H1 (cell line): Measurements from ENCODE around the gene AQP2. TPM values are rescaled to one million over a fixed set of nuclear protein-coding genes. Genes with fewer than 3 reads are reported as not detected.

ENCODE experiments used
- CTCF ChIA-PET: fragments of 300-600 bp; sonication (Branson Sonifier 250); formaldehyde crosslinking; loops from one replicate; lab custom pipeline; 2021; ENCODE audit not compliant: partially characterized antibody; lab: Charles Lee
- POLR2A ChIA-PET: fragments of 300-600 bp; sonication (Branson Sonifier 250); formaldehyde crosslinking; loops from one replicate; lab custom pipeline; 2021; ENCODE audit warnings: inconsistent platforms; ENCODE audit not compliant: partially characterized antibody; lab: Charles Lee
- DNase-seq, 2 experiments: peaks; one replicate each; pipeline versions ENCODE4 v3.0.0 to v3.0.0-alpha.2; 2010 to 2022; ENCODE audit warnings: low spot score in 2 of 2, low read depth in 1 of 2, mixed read lengths in 1 of 2
- FAIRE-seq: peaks from 2 replicates; lab custom pipeline; 2011; peaks lifted over from hg19 to GRCh38; lab: Jason Lieb, UNC
- H2AFZ ChIP-seq: 2 replicates; pipeline ENCODE4 v1.8.1; 2012; ENCODE audit warnings: low read length, inconsistent platforms
- H2AK5ac ChIP-seq: 2 replicates; pipeline ENCODE4 v1.6.1; 2013; ENCODE audit warnings: low read depth, low read length
- H2BK120ac ChIP-seq: replicated peaks from 2 replicates; pipeline ENCODE3; 2013; ENCODE audit warnings: low read depth, low read length, inconsistent platforms
- H2BK12ac ChIP-seq: 2 replicates; pipeline ENCODE4 v1.6.1; 2013; ENCODE audit warnings: low read depth, low read length
- H2BK15ac ChIP-seq: 2 replicates; pipeline ENCODE4 v1.6.1; 2013; ENCODE audit warnings: low read length
- H2BK20ac ChIP-seq: 2 replicates; pipeline ENCODE4 v1.6.1; 2013; ENCODE audit warnings: low read length
- H2BK5ac ChIP-seq: 2 replicates; pipeline ENCODE4 v1.6.1; 2013; ENCODE audit warnings: low read depth, low read length
- H3K14ac ChIP-seq: 2 replicates; pipeline ENCODE4 v1.6.1; 2013; ENCODE audit warnings: inconsistent platforms; ENCODE audit not compliant: insufficient read length
- H3K18ac ChIP-seq: 2 replicates; pipeline ENCODE4 v1.6.1; 2013; ENCODE audit warnings: low read length; ENCODE audit errors: extremely low read depth
- H3K23ac ChIP-seq: 2 replicates; pipeline ENCODE4 v1.6.1; 2013; ENCODE audit warnings: inconsistent platforms; ENCODE audit not compliant: insufficient read length
- H3K23me2 ChIP-seq: 2 replicates; pipeline ENCODE4 v1.6.1; 2013; ENCODE audit warnings: low read depth, low read length
- H3K27ac ChIP-seq: 2 replicates; pipeline ENCODE4 v1.6.1; 2011; ENCODE audit warnings: low read depth, low read length, inconsistent platforms
- H3K27me3 ChIP-seq, 4 experiments: replicated peaks in 1 of 4; 1 replicate in 1 of 4; 2 replicates in 3 of 4; pipeline versions ENCODE4 v1.6.1 to v1.8.1; 2011 to 2013; ENCODE audit warnings: low read length in 3 of 4, mild to moderate bottlenecking in 3 of 4, inconsistent platforms in 2 of 4, mixed read lengths in 2 of 4, moderate library complexity in 1 of 4; ENCODE audit not compliant: control insufficient read depth in 3 of 4, insufficient read depth in 3 of 4; ENCODE audit errors: extremely low read depth in 1 of 4
- H3K36me3 ChIP-seq, 4 experiments: 2 replicates each; pipeline versions ENCODE4 v1.6.1 to v1.8.1; 2011 to 2013; ENCODE audit warnings: mild to moderate bottlenecking in 4 of 4, low read length in 3 of 4, moderate library complexity in 2 of 4, control low read depth in 1 of 4, inconsistent platforms in 1 of 4; ENCODE audit not compliant: insufficient read depth in 4 of 4, control insufficient read depth in 2 of 4
- H3K4ac ChIP-seq: replicated peaks from 2 replicates; pipeline ENCODE3; 2013; ENCODE audit warnings: low read length, low read depth, mixed read lengths, inconsistent platforms; ENCODE audit not compliant: insufficient read length
- H3K4me1 ChIP-seq, 4 experiments: replicated peaks in 1 of 4; 1 replicate in 1 of 4; 2 replicates in 3 of 4; pipeline versions ENCODE4 v1.6.1 to v1.8.1; 2011 to 2013; ENCODE audit warnings: low read length in 3 of 4, inconsistent platforms in 2 of 4, mixed read lengths in 1 of 4; ENCODE audit not compliant: insufficient read depth in 4 of 4, control insufficient read depth in 3 of 4
- H3K4me2 ChIP-seq, 2 experiments: 2 replicates each; pipeline versions ENCODE4 v1.6.1 to v1.8.1; 2011 to 2013; ENCODE audit warnings: low read depth in 2 of 2, low read length in 2 of 2, control low read depth in 1 of 2, inconsistent platforms in 1 of 2, mild to moderate bottlenecking in 1 of 2; ENCODE audit not compliant: insufficient read depth in 1 of 2
- H3K4me3 ChIP-seq, 4 experiments: fragments of 200-600, 300-600 bp in 1 of 4; sonication (generic), shearing (Covaris generic), sonication (Bioruptor Twin) in 1 of 4; 2 replicates each; pipeline versions ENCODE4 v1.5.1 to v1.8.1; 2011 to 2016; ENCODE audit warnings: low read length in 4 of 4, low read depth in 3 of 4, control low read depth in 2 of 4, inconsistent platforms in 2 of 4, mild to moderate bottlenecking in 2 of 4, mixed read lengths in 1 of 4, moderate library complexity in 1 of 4; ENCODE audit not compliant: insufficient read depth in 2 of 4; ENCODE audit errors: extremely low read depth in 1 of 4
- H3K56ac ChIP-seq: replicated peaks from 2 replicates; pipeline ENCODE3; 2013; ENCODE audit warnings: low read depth, mild to moderate bottlenecking, mixed read lengths, low read length, inconsistent platforms; ENCODE audit not compliant: insufficient read length
- H3K79me1 ChIP-seq: 2 replicates; pipeline ENCODE4 v1.6.1; 2013; ENCODE audit warnings: low read depth, low read length, control low read depth
- H3K79me2 ChIP-seq, 2 experiments: 2 replicates each; pipeline versions ENCODE4 v1.6.1 to v1.8.1; 2012 to 2013; ENCODE audit warnings: low read length in 2 of 2, mild to moderate bottlenecking in 2 of 2, inconsistent platforms in 1 of 2; ENCODE audit not compliant: insufficient read depth in 2 of 2, control insufficient read depth in 1 of 2
- H3K9ac ChIP-seq, 4 experiments: replicated peaks in 1 of 4; 1 replicate in 1 of 4; 2 replicates in 3 of 4; pipeline versions ENCODE4 v1.6.1 to v1.8.1; 2011 to 2013; ENCODE audit warnings: low read depth in 3 of 4, low read length in 3 of 4, control low read depth in 2 of 4, mild to moderate bottlenecking in 2 of 4, moderate library complexity in 2 of 4, inconsistent platforms in 1 of 4; ENCODE audit errors: extremely low read depth in 1 of 4
- H3K9me3 ChIP-seq, 2 experiments: 2 replicates each; pipeline versions ENCODE4 v1.6.1 to v1.8.1; 2012 to 2013; ENCODE audit warnings: mild to moderate bottlenecking in 2 of 2, moderate library complexity in 2 of 2, control low read depth in 1 of 2, inconsistent platforms in 1 of 2, low read depth in 1 of 2, low read length in 1 of 2, mixed read lengths in 1 of 2; ENCODE audit not compliant: insufficient read depth in 2 of 2
- H4K20me1 ChIP-seq, 2 experiments: replicated peaks in 1 of 2; 2 replicates each; pipeline versions ENCODE3 to v1.8.1; 2011 to 2013; ENCODE audit warnings: inconsistent platforms in 2 of 2, low read length in 2 of 2, mild to moderate bottlenecking in 1 of 2; ENCODE audit not compliant: insufficient read depth in 2 of 2, control insufficient read depth in 1 of 2
- H4K5ac ChIP-seq: 2 replicates; pipeline ENCODE4 v1.6.1; 2013; ENCODE audit warnings: low read length, low read depth, mixed read lengths, inconsistent platforms; ENCODE audit not compliant: insufficient read length
- H4K8ac ChIP-seq: 2 replicates; pipeline ENCODE4 v1.8.0; 2013; ENCODE audit warnings: mild to moderate bottlenecking, moderate library complexity, low read length, inconsistent platforms; ENCODE audit not compliant: insufficient read depth; ENCODE audit errors: extremely low read depth
- H4K91ac ChIP-seq: replicated peaks from 2 replicates; pipeline ENCODE3; 2013; ENCODE audit warnings: low read length, mixed read lengths, inconsistent platforms; ENCODE audit not compliant: insufficient read length
- BACH1 ChIP-seq: IDR thresholded peaks from 2 replicates; pipeline ENCODE4 v1.6.1; 2012; ENCODE audit warnings: low read length, improper control_type of control experiment
- BRCA1 ChIP-seq: IDR thresholded peaks from 2 replicates; pipeline ENCODE4 v1.6.1; 2012; ENCODE audit warnings: low read depth, low read length, improper control_type of control experiment
- CBX5 ChIP-seq: fragments of 300-800, 300-1000 bp; sonication (generic); IDR thresholded peaks from 2 replicates; pipeline ENCODE4 v1.7.1; 2016; ENCODE audit warnings: antibody characterized with exemption, low read length, low read depth
- CBX8 ChIP-seq: fragments of 300-800, 300-1000 bp; sonication (generic); IDR thresholded peaks from 2 replicates; pipeline ENCODE4 v1.7.1; 2016; ENCODE audit warnings: low read depth, low read length, borderline replicate concordance
- CREB1 ChIP-seq: IDR thresholded peaks from 2 replicates; pipeline ENCODE4 v1.6.1; 2012; ENCODE audit warnings: inconsistent platforms
- CTBP2 ChIP-seq: IDR thresholded peaks from 2 replicates; pipeline ENCODE4 v1.7.0; 2011; ENCODE audit warnings: borderline replicate concordance, mild to moderate bottlenecking, moderate library complexity, mixed read lengths, low read length; ENCODE audit not compliant: insufficient read depth, insufficient read length
- EGR1 ChIP-seq: IDR thresholded peaks from 2 replicates; pipeline ENCODE4 v1.6.1; 2011; ENCODE audit warnings: low read depth, low read length, borderline replicate concordance
- JUND ChIP-seq: IDR thresholded peaks from 2 replicates; pipeline ENCODE4 v1.6.1; 2011; ENCODE audit warnings: mild to moderate bottlenecking, improper control_type of control experiment, low read length
- NRF1 ChIP-seq: IDR thresholded peaks from 2 replicates; pipeline ENCODE4 v1.6.1; 2011; ENCODE audit warnings: mild to moderate bottlenecking, low read depth, low read length, improper control_type of control experiment
- PHF8 ChIP-seq: fragments of 200-600 bp; sonication (generic); conservative IDR thresholded peaks from 2 replicates; pipeline ENCODE4 v1.7.1; 2012; ENCODE audit warnings: low read depth, mild to moderate bottlenecking, inconsistent platforms, low read length, moderate library complexity
- POLR2A ChIP-seq, 2 experiments: IDR thresholded peaks; 1 replicate in 1 of 2; 2 replicates in 1 of 2; pipeline ENCODE4 v1.6.1; 2011; ENCODE audit warnings: low read depth in 2 of 2, low read length in 2 of 2, mild to moderate bottlenecking in 2 of 2; ENCODE audit errors: control extremely low read depth in 1 of 2
- SIN3A ChIP-seq, 2 experiments: IDR thresholded peaks in 1 of 2; conservative IDR thresholded peaks in 1 of 2; 2 replicates each; pipeline ENCODE4 v1.6.1; 2011 to 2012; ENCODE audit warnings: low read length in 2 of 2, improper control_type of control experiment in 1 of 2, low read depth in 1 of 2, mild to moderate bottlenecking in 1 of 2
- SRF ChIP-seq: IDR thresholded peaks from 2 replicates; pipeline ENCODE4 v1.6.1; 2011; ENCODE audit warnings: mild to moderate bottlenecking, low read depth, low read length, moderate library complexity
- YY1 ChIP-seq: IDR thresholded peaks from 2 replicates; pipeline ENCODE4 v1.6.1; 2011; ENCODE audit warnings: low read depth, mild to moderate bottlenecking, low read length
- WGBS, 2 experiments: shearing (Covaris generic) in 1 of 2; methylation state at CpG; one replicate each; pipeline versions ENCODE4 v1.1.6 to v1.1.7; 2013 to 2015; ENCODE audit warnings: low lambda C conversion rate in 2 of 2, mixed read lengths in 2 of 2, inconsistent platforms in 1 of 2, low coverage in 1 of 2, missing lambda C conversion rate in 1 of 2; ENCODE audit not compliant: insufficient replicate concordance in 2 of 2, insufficient coverage in 1 of 2, insufficient read length in 1 of 2; ENCODE audit errors: extremely low coverage in 1 of 2, missing lambda C conversion rate in 1 of 2; 5-methylcytosine and 5-hydroxymethylcytosine counted together
- polyA plus RNA-seq, 7 experiments: library from polyadenylated mRNA; depleted of rRNA in 3 of 7; stranded (reverse) in 5 of 7; unstranded in 2 of 7; fragments of >200 nt in 5 of 7; fragments of 200-250 nt in 2 of 7; gene quantifications; 1 replicate in 5 of 7; 2 replicates in 1 of 7; 4 replicates in 1 of 7; pipeline versions ENCODE4 v1.2.1 to v1.2.3, GENCODE V29; 2011 to 2013; ENCODE audit warnings: missing spikeins in 2 of 7, mixed read lengths in 2 of 7
- total RNA-seq: library from RNA; stranded (reverse); fragmentation: NEBNext Ultra II Directional; extraction: Animal tissue kit (Norgen Biotek cat#: 25700); gene quantifications from 2 replicates; pipeline ENCODE4 v1.2.1, GENCODE V29; 2021

The AQP2 gene
- total and polyA plus RNA-seq, 2 of the 8 experiments (the other 6 are each of a cell fraction or from before 2014, with no cell fraction given): not detected

DNA sequence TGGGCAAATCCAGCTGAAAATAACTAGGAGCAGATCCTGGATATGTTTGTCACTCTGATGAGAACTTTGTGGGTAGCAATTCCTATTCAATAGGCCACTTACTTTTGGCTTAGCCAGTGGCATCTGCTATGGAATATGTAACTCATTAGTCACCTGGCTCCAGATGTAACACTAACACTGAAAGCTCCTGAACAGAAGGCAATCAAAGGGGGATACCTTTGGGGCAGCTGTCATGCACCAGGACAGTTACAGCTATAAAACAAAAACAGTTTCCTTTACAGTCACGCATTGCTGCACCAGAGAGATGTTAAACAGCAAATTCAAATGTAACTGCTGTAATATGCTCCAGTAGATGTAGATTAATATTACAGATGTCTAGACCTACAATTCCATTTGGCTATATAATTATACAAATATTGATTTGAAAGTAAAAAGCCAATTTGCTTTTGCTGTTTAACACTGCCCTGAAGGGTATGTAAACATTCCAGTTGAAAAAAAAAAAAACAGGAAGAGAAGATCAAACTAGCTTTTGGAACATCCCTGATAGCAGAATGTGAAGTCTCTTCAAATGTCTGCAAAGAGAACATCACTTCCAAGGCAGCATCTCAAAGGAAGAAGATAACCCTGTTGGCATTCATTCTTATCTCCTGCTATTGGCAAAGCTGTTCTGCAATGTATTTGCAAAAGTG is 56.4 kb downstream of the AQP2 start:
- H3K9ac ChIP-seq: no peak overlapping the region
- H3K56ac ChIP-seq: no peak overlapping the region
- H4K20me1 ChIP-seq: no peaks in the 10 kb centered on the region
- no peak overlapping the region for H3K18ac ChIP-seq
- H3K4me1 ChIP-seq: no peaks in the 10 kb centered on the region
- no peak overlapping the region for H4K5ac ChIP-seq
- H4K91ac ChIP-seq: no peak overlapping the region
- H3K4ac ChIP-seq: no peak overlapping the region
- H2AFZ ChIP-seq: no peak overlapping the region
- no peak overlapping the region for H4K8ac ChIP-seq
- H3K27me3 ChIP-seq: no peaks in the 10 kb centered on the region
- H3K79me1 ChIP-seq: no peaks in the 10 kb centered on the region
- no peak overlapping the region for H2AK5ac ChIP-seq
- WGBS, 2 experiments: 90% methylated on average over 1 of the region's 1 CpG; no CpG with 5 or more reads in 1 of the 2 experiments
- H3K36me3 ChIP-seq: peaks cover 2 to 33% (median 20%) of the 10 kb centered on the region in 4 experiments; a peak in 7 of 8 replicates
- H3K9me3 ChIP-seq: no peaks in the 10 kb centered on the region
- H2BK12ac ChIP-seq: no peak overlapping the region
- CTCF ChIA-PET: interaction anchor here (0.8 to 4.6 kb wide), 7 partner anchors 10 to 62 kb away, joined by 4 to 24 read pairs (median 7); no protein-coding TSS in a partner anchor
- no peak overlapping the region for H3K4me2 ChIP-seq
- H3K23ac ChIP-seq: no peak overlapping the region
- H3K14ac ChIP-seq: no peak overlapping the region
- H2BK120ac ChIP-seq: no peak overlapping the region
- no peaks in the 10 kb centered on the region for H3K23me2 ChIP-seq
- no peaks in the 10 kb centered on the region for H3K79me2 ChIP-seq
- no peak overlapping the region for H3K4me3 ChIP-seq
- DNase-seq (no peak), FAIRE-seq (no peak)
- H2BK20ac ChIP-seq: no peak overlapping the region
- H2BK5ac ChIP-seq: no peak overlapping the region
- no peak overlapping the region for H3K27ac ChIP-seq
- H2BK15ac ChIP-seq: no peak overlapping the region
- POLR2A ChIA-PET: interaction anchor here (2.3 kb wide), 1 partner anchor 10 kb away, joined by 6 read pairs; no protein-coding TSS in a partner anchor
- TF ChIP-seq CBX8: no peak
- TF ChIP-seq CTBP2: no peak
- no peak for TF ChIP-seq PHF8
- TF ChIP-seq NRF1: no peak
- TF ChIP-seq JUND: no peak
- TF ChIP-seq YY1: no peak
- no peak for TF ChIP-seq CREB1
- TF ChIP-seq SIN3A (conservative IDR thresholded peaks at IDR 0.05 in 1 of 2, IDR thresholded peaks at IDR 0.05 in 1 of 2; ENCODE audit: low read depth in 1 of 2, low read length in 2 of 2): no peak
- no peak for TF ChIP-seq SRF
- no peak for TF ChIP-seq BRCA1
- TF ChIP-seq EGR1: no peak
- TF ChIP-seq CBX5: no peak
- TF ChIP-seq BACH1: no peak
- no peak for TF ChIP-seq POLR2A (IDR thresholded peaks at IDR 0.05; ENCODE audit: control extremely low read depth in 1 of 2, low read depth in 2 of 2, low read length in 2 of 2)
